HCT116 (cell line): ENCODE measurements around the gene SORCS2. TPM values are rescaled to one million over a fixed set of nuclear protein-coding genes. Genes with fewer than 3 reads are reported as not detected.

Experiments used
- ATAC-seq: fragments of 200-7000 bp; cut with Tn5 transposase; 2 replicates; pipeline ENCODE4 v1.9.1; 2020; ENCODE audit warnings: mild to moderate bottlenecking, moderate library complexity
- BruUV-seq: library from RNA; stranded (reverse); fragments of 400-500 nt; replicated peaks from 2 replicates; lab custom pipeline; 2021; lab: Mats Ljungman, UMichigan
- CTCF ChIA-PET: fragments of 300-600 bp; sonication (Branson Sonifier 250); formaldehyde crosslinking; loops from one replicate; lab custom pipeline; 2021; ENCODE audit warnings: antibody characterized with exemption; lab: Charles Lee
- POLR2A ChIA-PET: fragments of 300-600, 350-600 bp; sonication (Branson Sonifier 250); formaldehyde crosslinking; loops from one replicate; lab custom pipeline; 2021; ENCODE audit warnings: antibody characterized with exemption; lab: Charles Lee
- RAD21 ChIA-PET, 2 experiments: fragments of 300-600 bp; sonication (Branson Sonifier 250); formaldehyde crosslinking; loops; one replicate each; lab custom pipeline; 2023; ENCODE audit warnings: low total read pairs in 2 of 2; ENCODE audit not compliant: uncharacterized antibody in 2 of 2, unreplicated experiment in 2 of 2, low non-redundant PET in 1 of 2; lab: Charles Lee
- DNase-seq: peaks from one replicate; pipeline ENCODE4 v3.0.0-alpha.2; 2010; ENCODE audit warnings: low read depth, low spot score
- H2AFZ ChIP-seq: fragments of 200-600 bp; shearing (Covaris generic), sonication (generic); 2 replicates; pipeline ENCODE4 v1.6.1; 2017; ENCODE audit warnings: low read depth, mixed run types, mixed read lengths, antibody characterized with exemption, low read length; ENCODE audit not compliant: poor library complexity, severe bottlenecking
- H3K27ac ChIP-seq: 2 replicates; pipeline ENCODE4 v1.5.1; 2012; ENCODE audit warnings: low read depth, low read length
- H3K27me3 ChIP-seq: fragments of 200-600 bp; sonication (generic); 2 replicates; pipeline ENCODE4 v1.6.1; 2016; ENCODE audit warnings: mixed run types, low read length, mixed read lengths; ENCODE audit not compliant: insufficient read depth
- H3K36me3 ChIP-seq, 2 experiments: fragments of 200-500 bp in 1 of 2; fragments of 200-600 bp in 1 of 2; sonication (Bioruptor generic) in 1 of 2; sonication (generic) in 1 of 2; 2 replicates each; pipeline versions ENCODE4 v1.5.1 to v1.6.1; 2014 to 2016; ENCODE audit warnings: low read length in 2 of 2, inconsistent platforms in 1 of 2, mixed read lengths in 1 of 2, mixed run types in 1 of 2; ENCODE audit not compliant: insufficient read depth in 2 of 2, control insufficient read depth in 1 of 2
- H3K4me1 ChIP-seq, 2 experiments: fragments of 200-600 bp in 1 of 2; sonication (generic) in 1 of 2; 2 replicates each; pipeline versions ENCODE4 v1.5.1 to v1.6.1; 2012 to 2017; ENCODE audit warnings: low read length in 2 of 2, inconsistent platforms in 1 of 2, mild to moderate bottlenecking in 1 of 2, mixed read lengths in 1 of 2, mixed run types in 1 of 2, moderate library complexity in 1 of 2; ENCODE audit not compliant: insufficient read depth in 2 of 2, control insufficient read depth in 1 of 2
- H3K4me2 ChIP-seq: fragments of 200-600 bp; sonication (generic); 2 replicates; pipeline ENCODE4 v1.6.1; 2017; ENCODE audit warnings: mixed run types, low read length, mixed read lengths
- H3K4me3 ChIP-seq, 2 experiments: fragments of 200-600 bp in 1 of 2; sonication (generic) in 1 of 2; replicated peaks in 1 of 2; 2 replicates each; pipeline ENCODE4 v1.5.1; 2011 to 2016; ENCODE audit warnings: low read length in 2 of 2, control low read depth in 1 of 2, low read depth in 1 of 2, mild to moderate bottlenecking in 1 of 2, mixed read lengths in 1 of 2, mixed run types in 1 of 2
- H3K79me2 ChIP-seq: fragments of 200-600 bp; sonication (generic); 2 replicates; pipeline ENCODE4 v1.6.1; 2017; ENCODE audit warnings: mild to moderate bottlenecking, mixed run types, low read length, moderate library complexity, mixed read lengths; ENCODE audit not compliant: insufficient read depth
- H3K9ac ChIP-seq: fragments of 200-600 bp; sonication (generic); 2 replicates; pipeline ENCODE4 v1.6.1; 2016; ENCODE audit warnings: low read length, mixed read lengths
- H3K9me2 ChIP-seq: fragments of 200-600 bp; sonication (generic), shearing (Covaris generic); 2 replicates; pipeline ENCODE4 v1.6.1; 2017; ENCODE audit warnings: mixed run types, mild to moderate bottlenecking, moderate library complexity; ENCODE audit not compliant: insufficient read depth
- H3K9me3 ChIP-seq, 2 experiments: fragments of 200-500 bp in 1 of 2; fragments of 200-600 bp in 1 of 2; sonication (Bioruptor generic) in 1 of 2; sonication (generic) in 1 of 2; 2 replicates each; pipeline ENCODE4 v1.6.1; 2014 to 2017; ENCODE audit warnings: low read length in 2 of 2, mixed read lengths in 2 of 2, inconsistent platforms in 1 of 2, low read depth in 1 of 2, mild to moderate bottlenecking in 1 of 2, mixed run types in 1 of 2, moderate library complexity in 1 of 2; ENCODE audit not compliant: control insufficient read depth in 1 of 2, insufficient read depth in 1 of 2
- H4K20me1 ChIP-seq: fragments of 200-600 bp; sonication (generic), shearing (Covaris generic); 2 replicates; pipeline ENCODE4 v1.6.1; 2017; ENCODE audit warnings: mixed run types, mild to moderate bottlenecking, moderate library complexity; ENCODE audit not compliant: insufficient read depth
- ATF3 ChIP-seq: IDR thresholded peaks from 2 replicates; pipeline ENCODE4 v1.6.1; 2012
- CBX3 ChIP-seq: IDR thresholded peaks from 2 replicates; pipeline ENCODE4 v1.6.1; 2012; ENCODE audit warnings: low read depth
- CEBPB ChIP-seq: IDR thresholded peaks from 2 replicates; pipeline ENCODE4 v1.6.1; 2012; ENCODE audit warnings: low read depth
- ELF1 ChIP-seq: IDR thresholded peaks from 2 replicates; pipeline ENCODE4 v1.6.1; 2012; ENCODE audit warnings: low read depth, borderline replicate concordance
- EZH2 ChIP-seq: fragments of 200-600 bp; sonication (generic); IDR thresholded peaks from 2 replicates; pipeline ENCODE4 v1.6.1; 2017; ENCODE audit warnings: antibody characterized with exemption, mixed run types
- EZH2phosphoT487 ChIP-seq: fragments of 200-600 bp; IDR thresholded peaks from 2 replicates; pipeline ENCODE4 v1.6.1; 2018; ENCODE audit warnings: antibody characterized with exemption, borderline replicate concordance
- FOSL1 ChIP-seq: IDR thresholded peaks from 2 replicates; pipeline ENCODE4 v1.6.1; 2012; ENCODE audit warnings: low read depth
- JUND ChIP-seq: IDR thresholded peaks from 2 replicates; pipeline ENCODE4 v1.6.1; 2012
- MAX ChIP-seq: IDR thresholded peaks from 2 replicates; pipeline ENCODE4 v1.6.1; 2012
- POLR2A ChIP-seq: IDR thresholded peaks from 2 replicates; pipeline ENCODE4 v1.7.0; 2011; ENCODE audit warnings: borderline replicate concordance; ENCODE audit not compliant: insufficient read depth, insufficient read length; ENCODE audit errors: extremely low read depth
- POLR2AphosphoS5 ChIP-seq: IDR thresholded peaks from 2 replicates; pipeline ENCODE4 v1.6.1; 2011; ENCODE audit warnings: mild to moderate bottlenecking, low read depth, low read length, moderate library complexity
- RAD21 ChIP-seq: IDR thresholded peaks from 2 replicates; pipeline ENCODE4 v1.6.1; 2012; ENCODE audit warnings: low read depth, mild to moderate bottlenecking
- SIN3A ChIP-seq: IDR thresholded peaks from 2 replicates; pipeline ENCODE4 v1.6.1; 2012; ENCODE audit warnings: low read depth
- SP1 ChIP-seq: IDR thresholded peaks from 2 replicates; pipeline ENCODE4 v1.6.1; 2012; ENCODE audit warnings: low read depth
- TCF7L2 ChIP-seq: IDR thresholded peaks from 2 replicates; pipeline ENCODE4 v1.7.0; 2011; ENCODE audit warnings: borderline replicate concordance, inconsistent platforms; ENCODE audit not compliant: insufficient read depth, insufficient read length; ENCODE audit errors: extremely low read depth
- YY1 ChIP-seq: IDR thresholded peaks from 2 replicates; pipeline ENCODE4 v1.6.1; 2011; ENCODE audit warnings: low read length, low read depth, moderate library complexity, mild to moderate bottlenecking; ENCODE audit not compliant: insufficient replicate concordance; ENCODE audit errors: extremely low read depth
- ZBTB33 ChIP-seq: IDR thresholded peaks from 2 replicates; pipeline ENCODE4 v1.6.1; 2011; ENCODE audit warnings: mild to moderate bottlenecking, low read length, moderate library complexity; ENCODE audit not compliant: insufficient replicate concordance; ENCODE audit errors: extremely low read depth
- ZFX ChIP-seq: fragments of 450-650 bp; IDR thresholded peaks from 2 replicates; pipeline ENCODE4 v1.6.1; 2017
- ZNF274 ChIP-seq: fragments of 200-500 bp; sonication (Bioruptor generic); IDR thresholded peaks from 2 replicates; pipeline ENCODE4 v1.6.1; 2014; ENCODE audit warnings: mild to moderate bottlenecking, low read depth, low read length, inconsistent platforms
- intact Hi-C: fragments of 100-400 bp; cut with micrococcal nuclease; formaldehyde crosslinking; loops from 2 replicates; pipeline ENCODE4 v1.10.0; 2022
- total RNA-seq: library from RNA; stranded (reverse); gene quantifications from one replicate; pipeline ENCODE4 v1.2.1, GENCODE V29; 2021; ENCODE audit not compliant: unreplicated experiment
- TF ChIP-seq, protein P1 (sequence below), 3 experiments: fragments of 200-600 bp in 1 of 3; sonication (generic) in 1 of 3; IDR thresholded peaks in 2 of 3; conservative IDR thresholded peaks in 1 of 3; 2 replicates each; pipeline ENCODE4 v1.5.1; 2012 to 2017; ENCODE audit warnings: low read depth in 2 of 3, low read length in 2 of 3, antibody characterized with exemption in 1 of 3, borderline replicate concordance in 1 of 3, control low read depth in 1 of 3, mild to moderate bottlenecking in 1 of 3, mixed read lengths in 1 of 3, mixed run types in 1 of 3, moderate library complexity in 1 of 3; ENCODE audit not compliant: insufficient read depth in 1 of 3

Gene SORCS2
- total RNA-seq, 1 experiment from 2014 or later: 0.37 TPM

DNA sequence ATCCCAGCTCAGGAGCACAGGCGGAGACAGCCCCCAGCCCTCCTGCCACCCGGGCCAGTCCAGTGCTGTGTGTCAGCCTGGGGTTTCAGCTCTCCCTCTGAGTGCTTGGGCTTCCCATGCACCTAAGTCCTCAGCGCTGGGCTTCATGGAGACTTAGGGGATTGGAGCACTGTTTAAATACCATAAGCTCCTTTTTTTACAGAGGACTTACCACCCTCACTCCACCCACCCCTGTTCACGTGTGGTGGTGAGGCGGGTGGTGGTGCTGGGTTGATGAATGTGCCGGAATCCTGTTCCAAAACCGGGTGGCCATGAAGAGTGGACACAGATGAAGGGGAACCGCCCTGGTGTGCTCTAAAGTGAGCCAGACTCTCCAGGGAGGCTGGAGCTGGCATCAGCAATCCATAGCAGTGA, 175.5 kb downstream of the SORCS2 start (continued):
- TF ChIP-seq TCF7L2: no peak

- no peak for DNase-seq
- Histone ChIP-seq H3K27me3 (peaks cover 26% of the 10 kb centered on the region; the same call in 1 of the 2 replicates), H3K4me2 (no peak overlapping the region), H2AFZ (no peak overlapping the region), H3K79me2 (no peaks in the 10 kb centered on the region), H3K9me3 (no peaks in the 10 kb centered on the region), H3K4me1 (no peaks in the 10 kb centered on the region), H3K9me2 (no peaks in the 10 kb centered on the region), H3K27ac (no peak overlapping the region), H4K20me1 (no peaks in the 10 kb centered on the region), H3K36me3 (no peaks in the 10 kb centered on the region), H3K4me3 (no peak overlapping the region), H3K9ac (no peak overlapping the region)
- CTCF ChIA-PET: no interaction called here
- ATAC-seq: no peak
- no TSS peak for BruUV-seq
- POLR2A ChIA-PET: no interaction called here
- intact Hi-C loops: no loop called here
- no peak for TF ChIP-seq CBX3
- no peak for TF ChIP-seq SP1
- no peak for TF ChIP-seq ZFX
- TF ChIP-seq EZH2: no peak
- TF ChIP-seq TCF7L2: no peak
- TF ChIP-seq MAX: no peak
- TF ChIP-seq RAD21: no peak
- no peak for TF ChIP-seq FOSL1
- TF ChIP-seq ATF3: no peak
- no peak for TF ChIP-seq ZBTB33
- TF ChIP-seq JUND: no peak
- TF ChIP-seq CEBPB: no peak
- no peak for TF ChIP-seq SIN3A
- TF ChIP-seq POLR2AphosphoS5: no peak
- TF ChIP-seq, protein P1, sequence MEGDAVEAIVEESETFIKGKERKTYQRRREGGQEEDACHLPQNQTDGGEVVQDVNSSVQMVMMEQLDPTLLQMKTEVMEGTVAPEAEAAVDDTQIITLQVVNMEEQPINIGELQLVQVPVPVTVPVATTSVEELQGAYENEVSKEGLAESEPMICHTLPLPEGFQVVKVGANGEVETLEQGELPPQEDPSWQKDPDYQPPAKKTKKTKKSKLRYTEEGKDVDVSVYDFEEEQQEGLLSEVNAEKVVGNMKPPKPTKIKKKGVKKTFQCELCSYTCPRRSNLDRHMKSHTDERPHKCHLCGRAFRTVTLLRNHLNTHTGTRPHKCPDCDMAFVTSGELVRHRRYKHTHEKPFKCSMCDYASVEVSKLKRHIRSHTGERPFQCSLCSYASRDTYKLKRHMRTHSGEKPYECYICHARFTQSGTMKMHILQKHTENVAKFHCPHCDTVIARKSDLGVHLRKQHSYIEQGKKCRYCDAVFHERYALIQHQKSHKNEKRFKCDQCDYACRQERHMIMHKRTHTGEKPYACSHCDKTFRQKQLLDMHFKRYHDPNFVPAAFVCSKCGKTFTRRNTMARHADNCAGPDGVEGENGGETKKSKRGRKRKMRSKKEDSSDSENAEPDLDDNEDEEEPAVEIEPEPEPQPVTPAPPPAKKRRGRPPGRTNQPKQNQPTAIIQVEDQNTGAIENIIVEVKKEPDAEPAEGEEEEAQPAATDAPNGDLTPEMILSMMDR (IDR thresholded peaks at IDR 0.05 in 2 of 3, conservative IDR thresholded peaks at IDR 0.05 in 1 of 3; ENCODE audit: borderline replicate concordance in 1 of 3, insufficient read depth in 1 of 3, low read depth in 2 of 3, low read length in 2 of 3): no peak
- no peak for TF ChIP-seq ZNF274
- no peak for TF ChIP-seq EZH2phosphoT487
- no peak for TF ChIP-seq YY1
- no peak for TF ChIP-seq ELF1
- no peak for TF ChIP-seq POLR2A
- RAD21 ChIA-PET: no interaction called here
These were observed 176.0 kb downstream of the SORCS2 start for GRCh38 chr4:7368296-7368695.
